Colonic mucosa (tissue), 4 donors: ENCODE results near the gene BTBD18. TPM values are rescaled to one million over a fixed set of nuclear protein-coding genes. Genes with fewer than 3 reads are reported as not detected.

Experiments used
- DNase-seq: peaks from one replicate; pipeline ENCODE4 v3.0.0-alpha.2; 2020
- H3K27ac ChIP-seq: fragments of 200-600 bp; one replicate; pipeline ENCODE4 v1.8.0; 2021
- H3K27me3 ChIP-seq: fragments of 200-600 bp; one replicate; pipeline ENCODE4 v1.8.0; 2021
- H3K36me3 ChIP-seq: fragments of 200-600 bp; one replicate; pipeline ENCODE4 v1.8.0; 2021
- H3K4me1 ChIP-seq: fragments of 200-600 bp; one replicate; pipeline ENCODE4 v1.8.0; 2021; ENCODE audit warnings: mild to moderate bottlenecking
- H3K4me3 ChIP-seq: fragments of 200-600 bp; one replicate; pipeline ENCODE4 v1.8.0; 2021
- H3K9ac ChIP-seq, 2 donors: one replicate each; pipeline ENCODE4 v1.7.0; 2013; ENCODE audit warnings: control low read depth in 2 of 2, low read depth in 2 of 2, low read length in 2 of 2
- H3K9me3 ChIP-seq: fragments of 200-600 bp; one replicate; pipeline ENCODE4 v1.8.0; 2021
- CTCF ChIP-seq: fragments of 200-600 bp; IDR thresholded peaks from one replicate; pipeline ENCODE4 v1.8.0; 2022; ENCODE audit warnings: antibody characterized with exemption, mild to moderate bottlenecking
- intact Hi-C: fragments of 100-400 bp; cut with DNase I; formaldehyde crosslinking; loops from one replicate; pipeline ENCODE4 v1.14.1; 2022
- total RNA-seq, 2 donors: library from RNA; stranded (reverse); fragmentation: NEBNext Ultra II Directional in 1 of 2; extraction: Animal tissue kit (Norgen Biotek cat#: 25700) in 1 of 2; gene quantifications; one replicate each; pipeline ENCODE4 v1.2.1, GENCODE V29; 2021
- donor health status: healthy.
- donor health status: DM: no; HTN: no; CAD: no.
- donor health status: DM: no; HTN: no; CAD: no.

Gene BTBD18
- total RNA-seq, result not detected

GRCh38 chr11:57751676-57752253, at the start of gene BTBD18:
Gene BTBD18, minus strand, starts transcription at chr11:57751819. Its CDS starts 631 bp downstream, at chr11:57751188.
- Histone ChIP-seq H3K4me1 (no peaks in the 10 kb centered on the region), H3K9me3 (no peaks in the 10 kb centered on the region), H3K27ac (no peak within 1 kb of the TSS), H3K36me3 (no peaks in the 10 kb centered on the region), H3K4me3 (no peak within 1 kb of the TSS), H3K27me3 (no peaks in the 10 kb centered on the region), H3K9ac (no peak within 1 kb of the TSS)
- peak; percentile 54 for TF ChIP-seq CTCF
- DNase-seq, result peak; percentile 55
- intact Hi-C loops, result loop anchor here (5.0 kb wide), 1 partner anchor 51 kb away; no protein-coding TSS in a partner anchor

- intact Hi-C loops, result loop anchor here (5.0 to 10.0 kb wide), 3 partner anchors 49 to 714 kb away; partner anchors contain the start of genes BTBD18 and UBE2L6
- peaks cover 21% of the 10 kb centered on the region for H3K4me1 ChIP-seq
- peak overlapping the region in 1 of 2 donors; percentile 30 for H3K9ac ChIP-seq
Observed at GRCh38 chr11:57801183-57801485, 49.5 kb upstream of the BTBD18 start.

GRCh38 chr11:57800444-57801182, 49.0 kb upstream of the BTBD18 start:
- peak overlapping the region in 1 of 2 donors; percentile 30 for H3K9ac ChIP-seq

More at GRCh38 chr11:57801183-57801485, 49.5 kb upstream of the BTBD18 start:
- no peak overlapping the region for H3K4me3 ChIP-seq
- no peak for TF ChIP-seq CTCF
- H3K9me3 ChIP-seq, result no peaks in the 10 kb centered on the region
- no peak for DNase-seq
- H3K36me3 ChIP-seq, result peaks cover 11% of the 10 kb centered on the region
- H3K27ac ChIP-seq, result peak overlapping the region; percentile 86
- H3K27me3 ChIP-seq, result no peaks in the 10 kb centered on the region

GRCh38 chr11:57798905-57799559, 47.4 kb upstream of the BTBD18 start:
- Histone ChIP-seq H3K27me3 (no peaks in the 10 kb centered on the region), H3K4me3 (no peak overlapping the region), H3K27ac (peak overlapping the region; percentile 86), H3K9ac (peak overlapping the region in 1 of 2 donors; percentile 72), H3K4me1 (peaks cover 21% of the 10 kb centered on the region), H3K36me3 (peaks cover 11% of the 10 kb centered on the region), H3K9me3 (no peaks in the 10 kb centered on the region)
- TF ChIP-seq CTCF, result no peak
- DNase-seq, result peak; percentile 87
- intact Hi-C loops, result loop anchor here (5.0 kb wide), 1 partner anchor 37 kb away; the partner anchor contains the start of gene CTNND1

More at GRCh38 chr11:57800444-57801182, 49.0 kb upstream of the BTBD18 start:
- no peak overlapping the region for H3K4me3 ChIP-seq
- no peaks in the 10 kb centered on the region for H3K9me3 ChIP-seq
- peak; percentile 48 for DNase-seq
- peaks cover 21% of the 10 kb centered on the region for H3K4me1 ChIP-seq
- no peaks in the 10 kb centered on the region for H3K27me3 ChIP-seq
- peaks cover 11% of the 10 kb centered on the region for H3K36me3 ChIP-seq
- TF ChIP-seq CTCF, result peak; percentile 84
- intact Hi-C loops, result loop anchor here (5.0 to 10.0 kb wide), 3 partner anchors 48 to 714 kb away; partner anchors contain the start of genes BTBD18 and UBE2L6
- H3K27ac ChIP-seq, result peak overlapping the region; percentile 86

GRCh38 chr11:57793351-57794115, 41.9 kb upstream of the BTBD18 start:
- Histone ChIP-seq H3K27ac (peak overlapping the region; percentile 85), H3K4me1 (peaks cover 21% of the 10 kb centered on the region), H3K27me3 (no peaks in the 10 kb centered on the region), H3K9ac (peak overlapping the region in 1 of 2 donors; percentile 76), H3K4me3 (no peak overlapping the region), H3K9me3 (no peaks in the 10 kb centered on the region), H3K36me3 (peaks cover 7% of the 10 kb centered on the region)
- no peak for TF ChIP-seq CTCF
- DNase-seq, result no peak
- intact Hi-C loops, result no loop called here
